Measurements from ENCODE around the gene CARD8. TPM values are rescaled to one million over a fixed set of nuclear protein-coding genes. Genes with fewer than 3 reads are reported as not detected.

The CARD8 gene
- total and polyA plus RNA-seq, 2 of the 8 experiments (the other 6 are each of a cell fraction or from before 2014, with no cell fraction given): 8.9 to 24.4 TPM

DNA sequence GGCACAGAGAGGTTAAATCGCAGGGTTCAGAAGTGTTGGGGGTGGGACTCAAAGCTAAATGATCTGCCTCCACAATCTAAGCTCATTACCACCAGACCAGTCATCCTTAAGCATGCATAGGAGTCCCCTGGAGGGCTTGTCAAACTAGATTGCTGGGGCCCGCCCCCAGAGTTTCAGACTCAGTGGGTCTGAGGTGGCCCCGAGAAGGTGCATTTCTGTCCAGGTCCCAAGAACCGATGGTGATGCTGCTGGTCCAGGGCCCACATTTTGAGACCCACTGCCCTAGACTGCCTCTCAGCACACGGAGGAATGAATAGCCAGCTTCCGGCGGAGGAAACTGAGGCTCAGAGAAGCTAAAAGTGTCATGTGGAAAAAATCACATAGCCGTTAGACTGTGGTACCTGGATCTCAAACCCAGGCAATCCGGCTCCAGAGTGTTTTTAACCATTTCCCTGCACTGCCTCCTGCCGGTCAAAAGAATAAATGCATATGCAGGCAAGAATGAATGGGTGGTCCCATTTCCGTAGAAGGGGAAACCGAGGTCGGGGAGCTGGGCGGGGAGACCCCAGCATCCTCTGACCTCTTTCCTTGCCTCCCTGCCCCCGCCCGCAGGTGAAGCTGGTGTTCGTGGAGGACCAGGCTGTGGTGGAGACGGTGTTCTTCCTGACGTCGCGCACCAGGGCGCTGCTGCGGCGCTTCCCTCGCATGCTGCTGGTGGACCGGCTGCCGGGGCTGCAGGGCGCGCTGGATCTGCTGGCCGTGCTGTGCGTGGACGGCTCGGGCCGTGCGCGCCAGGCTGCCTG, 61.5 kb downstream of the CARD8 start:
- Histone ChIP-seq H3K27me3 (replicated peaks in 1 of 4; ENCODE audit: control insufficient read depth in 3 of 4, extremely low read depth in 1 of 4, insufficient read depth in 3 of 4, low read length in 3 of 4) (no peaks in the 10 kb centered on the region; a peak in 1 of 7 replicates), H3K4me1 (replicated peaks in 1 of 4; ENCODE audit: control insufficient read depth in 3 of 4, insufficient read depth in 4 of 4, low read length in 3 of 4) (peaks cover 0 to 8% (median 2%) of the 10 kb centered on the region in 4 experiments; a peak in 4 of 7 replicates), H3K27ac (ENCODE audit: low read depth, low read length) (no peak overlapping the region), H3K4ac (replicated peaks; ENCODE audit: insufficient read length, low read depth, low read length) (no peak overlapping the region), H2BK5ac (ENCODE audit: low read depth, low read length) (no peak overlapping the region), H2BK120ac (replicated peaks; ENCODE audit: low read depth, low read length) (no peak overlapping the region), H2BK15ac (ENCODE audit: low read length) (no peak overlapping the region), H3K23me2 (ENCODE audit: low read depth, low read length) (peaks cover 2% of the 10 kb centered on the region; the same call in 1 of the 2 replicates), H3K4me2 (ENCODE audit: insufficient read depth in 1 of 2, low read depth in 2 of 2, low read length in 2 of 2) (no peak overlapping the region), H2BK12ac (ENCODE audit: low read depth, low read length) (no peak overlapping the region; the same call in 1 of the 2 replicates), H4K8ac (ENCODE audit: extremely low read depth, insufficient read depth, low read length) (peak overlapping the region; percentile 35; the same call in 1 of the 2 replicates), H4K20me1 (replicated peaks in 1 of 2; ENCODE audit: control insufficient read depth in 1 of 2, insufficient read depth in 2 of 2, low read length in 2 of 2) (peaks cover 0 to 2% of the 10 kb centered on the region in 2 experiments), H3K4me3 (ENCODE audit: extremely low read depth in 1 of 4, insufficient read depth in 2 of 4, low read depth in 3 of 4, low read length in 4 of 4) (no peak overlapping the region), H3K9me3 (ENCODE audit: insufficient read depth in 2 of 2, low read depth in 1 of 2, low read length in 1 of 2) (no peaks in the 10 kb centered on the region; a peak in 1 of 4 replicates), H4K5ac (ENCODE audit: insufficient read length, low read depth, low read length) (no peak overlapping the region), H2AK5ac (ENCODE audit: low read depth, low read length) (no peak overlapping the region), H3K56ac (replicated peaks; ENCODE audit: insufficient read length, low read depth, low read length) (no peak overlapping the region), H2BK20ac (ENCODE audit: low read length) (no peak overlapping the region), H3K36me3 (ENCODE audit: control insufficient read depth in 2 of 4, insufficient read depth in 4 of 4, low read length in 3 of 4) (peaks cover 0 to 10% (median 0%) of the 10 kb centered on the region in 4 experiments; a peak in 2 of 8 replicates), H3K18ac (ENCODE audit: extremely low read depth, low read length) (peak overlapping the region; percentile 38; the same call in 1 of the 2 replicates), H3K14ac (ENCODE audit: insufficient read length) (no peak overlapping the region), H3K79me1 (ENCODE audit: low read depth, low read length) (no peaks in the 10 kb centered on the region; the same call in 1 of the 2 replicates), H3K79me2 (ENCODE audit: control insufficient read depth in 1 of 2, insufficient read depth in 2 of 2, low read length in 2 of 2) (no peaks in the 10 kb centered on the region), H3K9ac (replicated peaks in 1 of 4; ENCODE audit: extremely low read depth in 1 of 4, low read depth in 3 of 4, low read length in 3 of 4) (no peak overlapping the region), H3K23ac (ENCODE audit: insufficient read length) (no peak overlapping the region), H4K91ac (replicated peaks; ENCODE audit: insufficient read length, low read length) (no peak overlapping the region), H2AFZ (ENCODE audit: low read length) (no peak overlapping the region)
- TF ChIP-seq KDM4A (IDR thresholded peaks at IDR 0.05; ENCODE audit: low read depth, low read length, severe bottlenecking) (no peak), RAD21 (IDR thresholded peaks at IDR 0.05 in 1 of 2, conservative IDR thresholded peaks at IDR 0.05 in 1 of 2; ENCODE audit: low read depth in 2 of 2, low read length in 2 of 2) (peak; percentile 12 to 43; a peak in 3 of 4 replicates), SAP30 (IDR thresholded peaks at IDR 0.05; ENCODE audit: insufficient read depth, insufficient replicate concordance, low read length) (no peak)
- TF ChIP-seq, protein P1, sequence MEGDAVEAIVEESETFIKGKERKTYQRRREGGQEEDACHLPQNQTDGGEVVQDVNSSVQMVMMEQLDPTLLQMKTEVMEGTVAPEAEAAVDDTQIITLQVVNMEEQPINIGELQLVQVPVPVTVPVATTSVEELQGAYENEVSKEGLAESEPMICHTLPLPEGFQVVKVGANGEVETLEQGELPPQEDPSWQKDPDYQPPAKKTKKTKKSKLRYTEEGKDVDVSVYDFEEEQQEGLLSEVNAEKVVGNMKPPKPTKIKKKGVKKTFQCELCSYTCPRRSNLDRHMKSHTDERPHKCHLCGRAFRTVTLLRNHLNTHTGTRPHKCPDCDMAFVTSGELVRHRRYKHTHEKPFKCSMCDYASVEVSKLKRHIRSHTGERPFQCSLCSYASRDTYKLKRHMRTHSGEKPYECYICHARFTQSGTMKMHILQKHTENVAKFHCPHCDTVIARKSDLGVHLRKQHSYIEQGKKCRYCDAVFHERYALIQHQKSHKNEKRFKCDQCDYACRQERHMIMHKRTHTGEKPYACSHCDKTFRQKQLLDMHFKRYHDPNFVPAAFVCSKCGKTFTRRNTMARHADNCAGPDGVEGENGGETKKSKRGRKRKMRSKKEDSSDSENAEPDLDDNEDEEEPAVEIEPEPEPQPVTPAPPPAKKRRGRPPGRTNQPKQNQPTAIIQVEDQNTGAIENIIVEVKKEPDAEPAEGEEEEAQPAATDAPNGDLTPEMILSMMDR (IDR thresholded peaks at IDR 0.05; ENCODE audit: control extremely low read depth in 1 of 3, insufficient read depth in 1 of 3, low read depth in 1 of 3, low read length in 3 of 3): peak; percentile 32 to 60 (median 51)
- no peak for FAIRE-seq
- 78% methylated on average over 27 of the region's 36 CpGs; no CpG with 5 or more reads in 1 of the 2 experiments for WGBS, 2 experiments (ENCODE audit: extremely low coverage in 1 of 2, insufficient coverage in 1 of 2, insufficient read length in 1 of 2, insufficient replicate concordance in 2 of 2, low coverage in 1 of 2, low lambda C conversion rate in 2 of 2, missing lambda C conversion rate in 1 of 2)
- POLR2A ChIA-PET (ENCODE audit: partially characterized antibody): interaction anchor here (0.8 to 2.0 kb wide), 3 partner anchors 9 to 80 kb away, joined by 3 to 14 read pairs (median 3); no protein-coding TSS in a partner anchor
- CTCF ChIA-PET (ENCODE audit: partially characterized antibody): interaction anchor here (0.5 to 2.6 kb wide), 23 partner anchors 9 to 362 kb away, joined by 3 to 28 read pairs (median 4); partner anchors contain the start of gene CARD8
- DNase-seq (ENCODE audit: low read depth in 1 of 2, low spot score in 2 of 2): peak in 1 of 2 experiments; percentile 79

All from H1 (cell line).